Measurements from ENCODE around the gene PELI2.
"Not testable (repeated sequence)": the region's sequence is repeated elsewhere in the genome, so short reads cannot be mapped to it uniquely, and the experiment has no call there.

PELI2 gene

DNA sequence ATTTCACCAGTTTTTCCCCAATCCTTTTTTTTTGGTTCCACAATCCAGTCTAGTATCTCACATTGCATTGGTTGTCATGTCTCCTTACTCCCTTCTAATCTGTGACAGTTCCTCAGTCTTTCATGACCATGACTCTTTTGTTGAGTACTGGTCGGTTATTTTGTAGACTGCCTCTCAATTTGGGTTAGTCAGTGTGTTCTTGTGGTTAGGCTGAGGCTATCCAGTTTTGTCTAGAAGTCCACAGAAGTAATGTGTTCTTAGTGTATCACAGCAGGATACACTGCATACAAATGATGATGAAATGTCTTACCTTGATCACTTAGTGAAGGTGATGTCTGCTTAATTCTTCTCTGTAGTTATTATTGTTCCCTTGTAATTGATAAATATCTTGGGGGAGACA, 24.8 kb downstream of the PELI2 start:
- no peak for DNase-seq (ENCODE audit: low read depth in 2 of 2)

DNA sequence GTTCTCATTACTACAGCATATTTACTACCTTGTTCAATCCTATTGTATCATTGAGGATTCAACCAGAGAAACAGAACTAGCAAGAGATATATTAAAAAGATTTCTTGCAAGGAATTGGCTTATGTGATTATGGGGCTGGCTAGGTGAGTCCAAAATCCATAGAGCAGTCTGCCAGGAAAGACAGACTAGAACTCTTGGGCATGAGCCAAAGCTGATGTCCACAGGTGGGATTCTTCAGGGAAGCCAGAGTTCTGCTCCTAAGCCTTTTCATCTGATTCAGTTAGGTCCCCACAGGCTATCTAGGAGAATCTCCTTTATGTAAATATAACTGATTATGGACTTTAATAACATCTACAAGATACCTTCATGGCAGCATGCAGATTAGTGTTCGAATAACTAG, 26.0 kb downstream of the PELI2 start:
- no peak for DNase-seq (ENCODE audit: low read depth in 2 of 2)

DNA sequence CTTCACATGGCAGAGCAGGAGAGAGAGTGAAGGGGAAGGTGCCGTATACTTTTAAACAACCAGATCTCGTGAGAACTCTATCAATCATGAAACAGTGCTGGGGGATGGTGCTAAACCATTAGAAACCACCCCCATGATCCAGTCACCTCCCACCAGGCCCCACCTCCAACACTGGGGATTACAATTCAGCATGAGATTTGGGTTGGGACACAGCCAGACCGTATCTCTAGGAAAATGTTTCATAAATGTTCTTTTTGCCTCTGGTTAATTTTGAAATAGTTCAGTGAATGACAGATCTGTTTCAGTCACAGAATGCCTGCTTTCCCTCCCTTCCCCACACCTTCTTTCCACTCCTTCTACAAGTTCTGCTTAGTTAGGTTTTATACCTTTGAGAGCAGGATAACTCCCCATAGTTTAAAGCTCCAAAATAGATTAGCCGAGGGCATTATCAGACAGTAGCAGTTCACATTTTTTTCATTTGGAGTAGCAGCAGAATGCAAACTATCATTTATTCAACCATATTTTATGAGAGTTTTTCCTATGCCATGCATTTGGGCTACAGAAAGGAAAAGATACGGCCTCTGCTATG, 27.1 kb downstream of the PELI2 start:
- no peak for DNase-seq (ENCODE audit: low read depth in 2 of 2)

DNA sequence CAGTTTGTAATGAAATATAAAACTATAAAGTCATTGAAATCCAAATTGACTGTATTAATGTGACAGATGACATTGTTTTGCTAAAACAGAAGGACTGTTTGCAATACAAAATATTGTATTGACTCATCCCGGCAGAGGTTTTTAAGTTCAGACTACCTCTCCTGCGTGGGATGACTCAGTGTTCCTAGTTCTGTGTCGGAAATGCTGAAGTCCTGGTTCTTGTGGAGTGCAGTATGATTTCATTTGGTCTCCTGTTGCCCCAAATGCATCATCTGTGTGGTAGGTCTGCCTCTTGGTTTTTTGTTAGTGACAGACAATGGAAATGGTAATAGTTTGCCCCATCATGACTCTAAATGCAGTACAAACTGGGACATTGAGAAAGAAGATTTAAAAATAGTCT, 27.8 kb downstream of the PELI2 start:
- no peak for DNase-seq (ENCODE audit: low read depth in 2 of 2)

DNA sequence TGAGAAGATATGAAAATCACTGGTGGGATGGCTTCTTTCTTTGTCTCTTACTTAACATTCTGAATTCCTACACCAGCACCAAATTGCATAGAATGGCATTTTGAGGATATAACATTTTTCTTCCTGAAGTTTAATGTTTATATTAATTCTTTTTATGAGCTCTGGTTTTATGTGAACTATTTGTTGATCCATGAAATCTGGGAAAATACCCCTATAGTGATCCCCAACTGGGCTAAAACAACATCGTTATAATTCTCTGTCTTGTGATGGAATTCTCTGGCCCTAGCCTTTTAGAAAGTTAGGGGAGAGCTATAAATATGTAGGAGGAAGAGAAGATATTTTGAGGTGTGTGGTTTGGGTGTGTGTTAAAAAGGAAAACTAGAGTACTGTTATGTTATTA, 29.2 kb downstream of the PELI2 start:
- no peak for DNase-seq (ENCODE audit: low read depth in 2 of 2)

DNA sequence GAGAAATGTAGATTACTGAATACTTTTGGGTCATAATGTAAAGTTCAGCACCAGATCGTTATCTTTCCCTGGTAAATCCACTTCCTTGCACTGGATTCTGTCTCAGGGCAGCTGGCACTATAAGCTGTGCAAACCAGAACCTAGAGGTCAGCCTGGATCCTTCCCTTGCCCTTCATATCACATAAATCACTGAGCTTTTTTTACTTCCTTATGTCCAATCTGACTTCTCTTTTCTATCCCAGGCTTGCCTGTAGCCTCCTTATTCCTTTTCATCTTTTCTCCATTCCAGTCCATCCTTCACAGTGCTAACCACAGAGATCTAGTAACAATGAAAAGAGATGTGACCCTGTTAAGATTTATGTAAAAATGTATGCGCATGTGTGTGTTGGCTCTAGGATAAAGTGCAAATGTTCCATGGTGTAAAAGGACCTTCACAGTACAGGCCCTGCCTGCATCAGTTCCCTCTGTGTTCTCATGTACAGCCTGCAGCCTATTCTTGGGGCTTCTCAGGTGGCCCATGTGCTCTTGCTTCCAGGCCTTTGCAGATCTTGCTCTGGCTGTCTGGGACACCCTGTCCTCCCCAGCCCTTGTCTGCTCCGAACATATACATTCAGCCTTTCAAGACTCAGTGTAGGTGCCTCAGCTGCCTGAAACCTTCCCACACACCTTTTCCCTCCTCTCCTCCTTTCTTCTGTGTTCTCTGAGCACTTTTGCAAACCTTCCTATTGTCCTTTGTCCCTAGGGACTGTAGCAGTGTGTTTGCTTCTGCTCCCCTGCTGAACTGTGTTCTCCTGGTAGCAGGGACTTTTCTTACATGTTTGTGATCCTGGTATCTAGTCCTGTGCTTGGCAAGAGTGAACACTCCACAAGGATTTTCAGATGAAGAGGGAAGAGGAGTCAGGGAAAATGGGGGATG, 30.0 kb downstream of the PELI2 start:
- no peak for DNase-seq (ENCODE audit: low read depth in 2 of 2)

DNA sequence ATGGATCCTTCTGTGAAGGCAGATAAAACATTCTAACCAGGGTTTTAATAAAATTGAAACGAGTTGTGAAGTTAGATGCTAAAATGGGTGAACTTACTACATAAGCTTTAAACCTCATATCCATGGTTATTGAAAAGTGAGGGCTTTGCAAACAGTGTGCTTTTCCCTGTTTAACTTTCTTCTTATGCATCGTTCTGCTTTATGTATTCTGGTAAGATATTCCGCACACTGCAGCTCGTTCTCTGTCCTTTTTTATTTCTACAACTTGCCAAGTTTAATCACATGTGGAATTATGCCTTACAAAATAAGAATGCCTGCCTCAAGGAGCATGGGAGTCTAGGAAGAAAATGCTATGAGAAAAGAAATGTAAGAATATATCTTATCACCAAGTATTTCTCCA, 30.9 kb downstream of the PELI2 start:
- no peak for DNase-seq (ENCODE audit: low read depth in 2 of 2)

DNA sequence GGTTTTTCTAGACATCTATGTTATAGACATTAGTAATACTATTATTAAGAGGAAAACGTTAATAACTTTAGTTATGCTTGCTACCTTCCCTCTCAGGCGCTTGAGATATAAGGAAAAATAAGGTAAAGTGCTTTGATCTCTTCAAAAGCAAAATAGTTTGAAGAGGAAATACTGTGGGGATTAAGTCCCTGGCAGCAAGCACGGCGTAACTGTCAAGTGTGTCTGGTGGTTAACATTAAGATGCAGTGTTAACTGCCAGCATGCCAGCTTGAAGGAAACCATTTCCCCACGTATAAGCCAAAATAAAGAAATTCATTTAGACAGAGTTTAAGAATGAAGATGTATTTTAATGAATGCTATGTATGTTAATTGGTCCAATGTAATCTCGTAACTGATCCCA, 31.8 kb downstream of the PELI2 start:
- no peak for DNase-seq (ENCODE audit: low read depth in 2 of 2)

DNA sequence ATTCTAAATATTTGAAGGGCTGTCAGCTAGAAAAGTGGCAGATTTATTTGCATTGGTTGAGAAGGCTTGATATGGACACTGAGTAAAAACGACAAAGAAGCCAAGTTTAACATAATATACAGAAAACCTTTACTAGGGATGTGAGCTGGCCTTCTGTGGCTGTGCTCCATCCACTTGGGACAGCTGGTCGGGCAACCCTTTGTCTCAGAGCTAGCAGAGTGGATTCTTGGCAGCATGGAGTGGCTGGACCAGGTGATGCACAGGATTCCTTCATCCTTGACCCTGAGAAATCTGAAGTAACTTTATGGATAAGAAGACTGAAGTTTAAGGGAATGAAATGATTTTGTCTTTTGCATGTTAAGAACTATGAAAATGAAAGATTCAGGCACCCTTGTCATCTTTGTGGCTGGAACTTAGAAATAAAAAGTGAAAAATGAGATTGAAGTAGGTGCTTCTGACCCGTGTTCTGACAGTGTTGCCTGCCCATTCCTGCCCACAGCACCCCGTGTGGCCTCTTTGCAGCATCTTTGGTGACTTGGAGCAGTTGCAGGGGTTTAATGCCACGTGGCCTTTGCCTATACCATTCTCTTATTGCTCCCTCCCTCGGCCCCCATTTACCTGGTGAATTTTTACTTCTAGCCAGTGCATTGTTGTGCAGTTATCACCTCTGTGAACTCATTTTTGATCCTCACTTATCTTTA, 32.6 kb downstream of the PELI2 start:
- DNase-seq (ENCODE audit: low read depth in 2 of 2) = no peak

DNA sequence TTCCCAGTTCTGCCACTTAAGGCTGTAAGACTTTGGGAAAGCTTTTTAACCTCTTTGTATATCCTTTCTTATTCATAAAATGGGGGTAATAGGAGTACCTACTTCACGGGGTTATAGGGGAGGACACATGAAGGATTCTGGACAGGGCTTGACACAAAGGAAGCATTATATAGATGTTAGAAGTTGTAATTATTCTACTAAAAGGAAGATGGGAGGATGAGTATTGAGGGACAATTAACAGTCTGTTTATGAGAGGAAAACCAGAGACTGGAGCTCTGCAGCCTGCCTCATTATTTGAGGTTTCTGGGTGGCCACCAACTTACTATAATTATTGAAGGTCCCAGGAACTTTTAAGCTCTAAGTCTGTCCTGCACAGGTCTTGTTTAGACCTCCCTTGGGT, 34.0 kb downstream of the PELI2 start:
- no peak for DNase-seq (ENCODE audit: low read depth in 2 of 2)

DNA sequence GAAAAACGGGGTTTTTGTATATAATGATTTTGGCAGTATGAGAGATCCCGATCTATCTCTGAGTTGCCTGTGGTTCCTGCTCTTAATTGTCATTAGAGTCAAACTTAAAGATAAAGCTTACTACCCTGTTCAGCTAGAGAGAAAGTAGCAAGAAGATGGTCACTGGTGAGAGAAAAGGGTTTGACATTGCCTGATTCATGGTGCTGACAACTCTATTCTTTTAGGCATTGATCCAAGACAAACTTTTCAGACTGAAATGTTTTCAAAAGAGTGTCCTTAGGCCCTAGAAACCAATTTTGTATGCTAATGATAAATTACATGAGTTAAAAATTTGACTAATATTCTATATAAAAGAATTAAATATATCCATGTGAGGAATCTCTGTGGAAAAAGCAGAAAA, 35.1 kb downstream of the PELI2 start:
- no peak for DNase-seq (ENCODE audit: low read depth in 2 of 2)

DNA sequence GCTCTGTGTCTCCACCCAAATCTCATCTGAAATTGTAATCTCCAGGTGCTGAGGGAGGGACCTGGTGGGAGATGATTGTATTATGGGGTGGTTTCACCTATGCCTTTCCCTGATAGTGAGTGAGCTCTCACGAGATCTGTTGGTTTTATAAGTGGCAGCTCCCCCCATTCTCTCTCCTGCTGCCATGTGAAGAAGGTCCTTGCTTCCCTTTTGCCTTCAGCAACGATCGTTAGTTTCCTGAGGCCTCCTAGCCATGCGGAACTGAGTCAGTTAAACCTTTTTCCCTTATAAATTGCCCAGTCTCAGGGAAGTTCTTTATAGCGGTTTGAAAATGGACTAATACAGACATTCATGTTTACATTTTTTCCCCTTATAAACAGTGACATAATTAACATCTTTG, 36.1 kb downstream of the PELI2 start:
- no peak for DNase-seq (ENCODE audit: low read depth in 2 of 2)

DNA sequence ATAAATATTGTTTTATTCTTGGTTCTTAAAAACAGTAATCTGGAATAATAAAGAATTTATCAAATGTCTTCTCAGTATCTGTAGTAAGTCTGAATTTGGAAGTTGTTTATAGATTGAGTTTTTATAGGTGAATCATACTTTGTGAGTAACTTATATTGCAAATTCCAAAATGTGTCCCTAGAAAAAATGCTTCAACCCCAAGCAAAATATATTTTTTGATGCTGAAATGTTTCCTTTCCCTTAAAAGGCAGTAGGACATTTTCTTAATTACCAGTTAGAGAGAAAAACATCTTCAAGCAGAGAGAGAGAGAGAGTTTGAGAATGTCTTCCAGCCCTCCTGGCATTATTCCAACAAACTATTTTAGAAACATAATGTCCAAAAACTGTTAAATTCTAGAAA, 37.9 kb downstream of the PELI2 start:
- no peak for DNase-seq (ENCODE audit: low read depth in 2 of 2)

DNA sequence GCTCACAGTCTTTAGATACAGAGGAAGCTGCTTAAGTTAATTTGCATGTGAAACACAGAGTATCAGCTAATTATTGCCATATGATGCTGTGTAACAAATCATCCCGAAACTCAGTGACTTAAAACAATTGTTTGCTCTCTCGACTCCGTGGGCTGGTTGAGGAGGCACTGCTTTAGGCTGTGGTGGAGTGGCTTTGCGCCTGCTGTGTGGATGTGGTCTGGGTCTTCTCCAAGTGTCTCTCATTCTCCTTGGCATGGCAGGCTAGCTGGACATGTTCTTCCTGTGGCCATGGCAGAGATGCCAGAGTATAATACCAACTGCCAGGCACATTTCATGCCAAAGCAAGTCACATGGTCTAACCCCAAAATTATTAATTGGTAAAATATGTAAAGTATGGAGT, 40.9 kb downstream of the PELI2 start:
- no peak for DNase-seq (ENCODE audit: low read depth in 2 of 2)

DNA sequence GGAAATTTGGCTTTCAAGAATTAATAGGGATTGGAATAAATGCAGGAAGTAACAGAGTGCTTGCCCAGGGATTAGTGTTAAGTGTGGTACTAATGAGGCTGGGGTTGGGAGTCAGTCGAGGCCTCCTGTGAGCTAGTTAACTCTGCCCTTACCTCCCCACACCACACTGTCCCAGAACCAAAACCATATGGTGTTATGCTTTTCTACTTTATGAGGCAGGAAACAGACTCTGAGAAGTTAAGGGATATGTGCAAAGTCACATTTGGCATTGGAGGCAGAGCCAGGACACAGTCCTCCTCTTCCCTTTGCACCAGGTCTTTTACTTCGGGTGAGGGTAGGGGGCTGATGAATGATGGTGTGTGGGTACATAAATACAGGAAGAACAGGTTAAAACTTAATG, 41.9 kb downstream of the PELI2 start:
- no peak for DNase-seq (ENCODE audit: low read depth in 2 of 2)

DNA sequence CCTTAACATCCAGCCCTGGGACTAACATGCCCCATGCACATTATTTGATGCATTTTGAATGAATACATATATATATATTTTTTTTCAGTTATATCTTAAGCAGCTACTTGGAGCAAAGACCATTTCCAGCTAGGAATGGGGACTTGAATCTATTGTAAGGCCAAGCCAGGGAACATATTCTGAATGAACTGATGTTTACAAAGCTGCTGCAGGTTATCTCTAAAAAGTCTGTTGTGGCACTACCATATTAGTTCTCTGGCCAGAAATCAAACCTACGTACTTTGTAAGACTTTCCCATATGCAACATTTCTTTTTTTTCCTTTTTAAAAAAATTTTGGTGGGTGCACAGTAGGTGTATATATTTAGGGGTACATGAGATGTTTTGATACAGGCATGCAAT, 43.4 kb downstream of the PELI2 start:
- no peak for DNase-seq (ENCODE audit: low read depth in 2 of 2)

DNA sequence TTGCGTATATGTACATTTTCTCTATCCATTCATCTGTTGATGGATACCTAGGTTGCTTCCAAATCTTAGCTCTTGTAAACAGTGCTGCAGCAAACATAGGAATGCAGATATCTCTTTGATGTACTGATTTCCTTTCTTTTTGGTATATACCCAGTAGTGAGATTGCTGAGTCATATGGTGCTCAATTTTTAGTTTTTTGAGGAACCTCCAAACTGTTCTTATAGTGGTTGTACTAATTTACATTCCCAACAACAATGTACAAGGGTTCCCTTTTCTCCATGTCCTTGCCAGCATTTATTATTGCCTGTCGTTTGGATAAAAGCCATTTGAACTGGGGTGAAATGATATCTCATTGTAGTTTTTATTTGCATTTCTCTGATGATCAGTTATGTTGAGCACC, 44.3 kb downstream of the PELI2 start:
- DNase-seq (ENCODE audit: low read depth in 2 of 2) = no peak

DNA sequence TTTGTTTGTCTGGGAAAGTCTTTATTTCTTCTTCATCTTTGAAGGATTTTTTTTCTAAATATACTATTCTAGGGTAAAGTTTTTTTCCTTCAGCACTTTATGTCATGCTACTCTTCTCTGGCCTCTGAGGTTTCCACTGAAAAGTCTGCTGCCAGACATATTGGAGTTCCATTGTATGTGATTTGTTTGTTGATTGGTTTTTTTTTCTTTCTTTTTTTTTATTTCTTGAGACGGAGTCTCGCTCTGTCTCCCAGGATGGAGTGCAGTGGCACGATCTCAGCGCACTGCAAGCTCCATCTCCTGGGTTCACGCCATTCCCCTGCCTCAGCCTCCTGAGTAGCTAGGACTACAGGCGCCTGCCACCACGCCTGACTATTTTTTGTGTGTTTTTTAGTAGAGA, 48.4 kb downstream of the PELI2 start:
- not testable (repeated sequence) for DNase-seq (ENCODE audit: low read depth in 2 of 2)

DNA sequence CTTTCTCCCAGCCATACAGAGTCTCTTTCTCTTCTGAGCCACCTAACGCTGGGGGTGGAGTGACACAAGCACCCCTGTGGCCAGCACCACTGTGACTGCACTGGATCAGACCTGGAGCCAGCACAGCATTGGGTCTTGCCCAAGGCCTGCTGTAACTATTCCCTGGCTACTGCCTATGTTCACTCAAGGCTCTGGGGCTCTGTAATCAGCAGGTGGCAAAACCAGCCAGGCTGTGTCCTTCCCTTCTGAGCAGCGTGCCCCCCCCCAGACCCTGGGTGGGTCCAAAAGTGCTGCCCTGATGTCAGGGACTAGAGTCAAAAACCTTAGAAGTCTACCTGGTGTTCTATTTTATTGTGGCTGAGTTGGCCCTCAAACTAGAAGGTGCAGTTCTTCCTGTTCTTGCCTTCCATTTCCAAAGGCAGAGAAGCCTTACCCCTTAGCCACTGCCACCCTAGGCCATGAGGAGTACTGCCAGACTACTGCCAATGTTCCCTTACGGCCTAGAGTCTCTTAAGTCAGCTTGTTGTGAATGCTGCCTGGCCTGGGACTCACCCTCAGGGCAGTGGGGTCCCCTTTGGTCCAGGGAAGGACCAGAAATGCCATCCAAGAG, 49.9 kb downstream of the PELI2 start:
- DNase-seq (ENCODE audit: low read depth in 2 of 2) = no peak

DNA sequence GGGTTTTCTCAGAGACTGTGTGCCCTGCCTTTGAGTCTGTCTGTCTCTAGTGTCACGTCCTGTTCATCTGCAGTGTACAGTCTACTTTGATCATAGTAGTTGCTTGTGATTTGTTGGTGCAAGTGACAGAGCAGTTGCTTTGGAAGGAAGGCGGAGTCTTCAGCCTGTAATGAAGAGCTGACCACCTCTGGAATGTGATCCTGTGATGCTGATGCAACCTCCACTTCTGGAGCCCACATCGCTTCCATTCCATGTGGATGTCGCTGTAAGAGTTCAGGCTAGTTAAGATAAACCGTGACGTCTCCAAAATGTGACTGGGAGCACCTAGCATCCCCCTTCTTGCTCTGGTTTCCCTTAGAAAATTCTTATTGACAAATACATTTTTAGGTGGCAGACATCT, 51.8 kb downstream of the PELI2 start:
- DNase-seq (ENCODE audit: low read depth in 2 of 2) = no peak

DNA sequence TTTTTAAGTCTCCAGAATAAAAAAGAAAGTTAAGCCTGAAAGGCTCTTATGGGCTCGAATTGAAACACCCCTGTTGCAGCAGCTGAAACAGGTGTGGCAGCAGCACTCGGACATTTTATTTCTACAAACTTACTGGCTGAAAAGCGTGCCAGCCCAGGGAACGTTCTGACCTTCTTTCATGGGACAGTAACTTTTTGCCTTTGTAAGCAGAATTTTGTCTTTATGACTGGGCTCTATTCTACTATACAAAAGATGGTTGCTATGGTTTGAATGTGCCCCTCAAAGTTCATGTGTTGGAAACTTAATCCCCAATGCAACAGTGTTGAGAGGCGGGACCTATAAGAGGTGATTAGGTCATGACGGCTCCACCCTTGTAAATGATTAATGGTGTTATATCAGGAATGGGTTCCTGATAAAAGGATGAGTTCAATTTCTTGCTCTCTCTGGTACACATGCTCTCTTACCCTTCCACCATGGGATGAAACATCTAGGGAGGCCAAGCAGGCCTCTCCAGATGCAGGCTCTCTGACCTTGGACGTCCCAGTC, 52.7 kb downstream of the PELI2 start:
- no peak for DNase-seq (ENCODE audit: low read depth in 2 of 2)

DNA sequence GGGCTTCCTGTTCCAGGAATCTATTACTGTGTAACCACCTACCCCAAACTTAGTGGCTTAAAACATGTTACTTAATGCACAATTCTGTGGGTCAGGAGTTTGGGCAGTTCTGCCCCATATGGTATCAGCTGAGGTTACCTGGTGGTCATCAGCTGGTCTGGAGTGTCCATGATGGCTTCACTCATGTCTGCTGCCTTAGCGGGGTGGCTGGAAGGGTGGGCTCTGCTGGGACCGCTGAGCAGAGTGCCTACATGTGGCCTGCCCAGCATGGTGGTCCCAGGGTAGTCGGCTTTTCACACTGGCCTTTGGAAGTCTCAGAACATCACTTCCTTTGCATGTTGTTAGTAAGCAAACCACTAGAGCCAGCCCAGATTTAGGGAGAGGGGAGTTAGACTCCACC, 53.9 kb downstream of the PELI2 start:
- no peak for DNase-seq (ENCODE audit: low read depth in 2 of 2)
